Fibroblast of villous mesenchyme (primary cell): ENCODE results near the gene GM2A. TPM values are rescaled to one million over a fixed set of nuclear protein-coding genes. Genes with fewer than 3 reads are reported as not detected.
A peak's percentile ranks its signal among the peaks of the same experiment; 100 is the strongest.

Experiments
- DNase-seq: peaks from one replicate; pipeline ENCODE4 v3.0.0-alpha.2; 2010; ENCODE audit warnings: low read depth
- H3K4me3 ChIP-seq: 2 replicates; pipeline ENCODE4 v1.5.1; 2011; ENCODE audit warnings: low read depth, mild to moderate bottlenecking, low read length
- total RNA-seq: library from RNA; depleted of rRNA; stranded (reverse); fragments of >200 nt; gene quantifications from 2 replicates; pipeline ENCODE4 v1.2.3, GENCODE V29; 2012
- TF ChIP-seq, protein P1 (sequence below): IDR thresholded peaks from 2 replicates; pipeline ENCODE4 v1.5.1; 2012; ENCODE audit warnings: low read depth, mild to moderate bottlenecking, low read length; ENCODE audit not compliant: insufficient read depth

Gene GM2A
- total RNA-seq, 1 donor, result 28.1 TPM

DNA sequence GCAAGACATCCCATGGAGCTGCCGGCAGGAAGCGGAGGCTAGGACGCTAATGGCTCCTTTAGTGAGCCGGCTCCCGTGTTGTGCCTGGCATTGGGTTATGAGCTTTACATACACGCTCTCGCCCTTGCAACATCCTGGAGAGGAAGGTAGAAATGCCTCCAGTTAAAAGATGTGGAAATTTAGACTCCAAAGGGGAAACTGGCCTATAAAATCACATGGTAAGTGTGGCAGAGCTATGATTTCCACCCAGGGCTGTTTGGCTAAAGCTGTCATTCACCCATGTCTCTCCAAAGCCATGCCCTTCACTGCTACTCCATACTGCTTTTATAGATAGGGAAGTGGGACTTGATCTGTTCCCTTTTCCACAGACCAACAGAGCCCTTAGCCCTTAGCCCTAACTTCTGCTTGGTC is 5.2 kb downstream of the GM2A start:
- no peak for DNase-seq
- TF ChIP-seq, protein P1, sequence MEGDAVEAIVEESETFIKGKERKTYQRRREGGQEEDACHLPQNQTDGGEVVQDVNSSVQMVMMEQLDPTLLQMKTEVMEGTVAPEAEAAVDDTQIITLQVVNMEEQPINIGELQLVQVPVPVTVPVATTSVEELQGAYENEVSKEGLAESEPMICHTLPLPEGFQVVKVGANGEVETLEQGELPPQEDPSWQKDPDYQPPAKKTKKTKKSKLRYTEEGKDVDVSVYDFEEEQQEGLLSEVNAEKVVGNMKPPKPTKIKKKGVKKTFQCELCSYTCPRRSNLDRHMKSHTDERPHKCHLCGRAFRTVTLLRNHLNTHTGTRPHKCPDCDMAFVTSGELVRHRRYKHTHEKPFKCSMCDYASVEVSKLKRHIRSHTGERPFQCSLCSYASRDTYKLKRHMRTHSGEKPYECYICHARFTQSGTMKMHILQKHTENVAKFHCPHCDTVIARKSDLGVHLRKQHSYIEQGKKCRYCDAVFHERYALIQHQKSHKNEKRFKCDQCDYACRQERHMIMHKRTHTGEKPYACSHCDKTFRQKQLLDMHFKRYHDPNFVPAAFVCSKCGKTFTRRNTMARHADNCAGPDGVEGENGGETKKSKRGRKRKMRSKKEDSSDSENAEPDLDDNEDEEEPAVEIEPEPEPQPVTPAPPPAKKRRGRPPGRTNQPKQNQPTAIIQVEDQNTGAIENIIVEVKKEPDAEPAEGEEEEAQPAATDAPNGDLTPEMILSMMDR, result no peak
- no peak overlapping the region for H3K4me3 ChIP-seq

DNA sequence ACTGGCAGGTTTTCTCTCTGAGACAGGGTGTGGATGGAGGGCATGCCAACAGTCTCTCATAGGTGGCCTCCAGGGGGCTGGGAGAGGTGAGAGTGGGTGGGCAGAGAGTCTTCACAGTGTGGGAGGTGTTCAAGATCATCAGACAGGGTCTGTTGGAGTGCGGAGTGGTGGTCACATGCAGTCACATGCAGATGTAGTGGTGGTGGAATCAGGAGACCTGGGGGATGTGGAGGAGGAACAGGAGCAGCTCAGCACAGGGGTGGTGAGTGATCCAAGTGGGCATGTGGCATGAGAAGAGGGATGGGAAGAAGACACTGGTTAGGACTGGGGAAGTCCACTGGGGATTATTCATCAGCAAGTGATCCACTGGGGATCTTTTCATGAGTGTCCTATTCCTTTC is 5.8 kb downstream of the GM2A start:
- TF ChIP-seq, protein P1, result no peak
- DNase-seq, result no peak
- no peak overlapping the region for H3K4me3 ChIP-seq

DNA sequence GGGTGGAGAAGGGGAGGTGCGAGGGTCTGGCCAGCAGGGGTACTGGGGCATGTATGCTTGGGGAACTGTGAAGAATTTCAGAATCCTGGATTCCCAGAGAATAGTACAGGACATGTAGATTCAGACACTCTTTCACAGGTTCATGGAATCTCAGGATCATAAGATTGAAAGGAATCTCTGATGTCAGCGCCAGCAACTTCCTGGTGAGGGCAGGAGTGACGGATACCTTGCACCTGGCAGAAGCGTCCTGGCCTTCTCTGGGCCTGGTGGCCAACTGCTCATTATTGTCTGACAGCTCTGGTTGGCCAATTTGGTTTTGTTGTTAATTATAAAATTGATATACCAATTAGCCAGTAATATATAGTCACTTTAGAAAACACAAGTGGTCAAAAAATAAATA is 6.9 kb downstream of the GM2A start:
- DNase-seq, result no peak
- H3K4me3 ChIP-seq, result no peak overlapping the region
- TF ChIP-seq, protein P1, result no peak

DNA sequence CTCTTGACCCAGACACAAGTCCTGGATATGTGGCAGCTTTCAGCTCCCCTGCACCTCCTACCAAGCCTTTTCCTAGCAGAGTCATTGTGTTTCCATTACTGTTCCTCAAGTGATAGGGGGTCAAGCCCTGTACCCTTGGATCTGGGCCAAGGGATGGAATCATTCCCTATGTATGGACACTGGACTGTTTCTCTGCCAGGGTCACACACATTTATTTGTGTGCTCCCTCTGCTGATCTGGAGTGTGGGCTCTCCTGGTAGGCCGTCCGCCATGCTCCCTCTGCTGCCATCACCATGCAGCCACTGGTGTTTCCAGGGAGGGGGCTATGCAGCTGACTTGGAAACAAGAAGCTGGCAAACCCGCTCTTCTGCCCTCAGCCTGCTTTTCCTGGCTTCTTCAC is 9.5 kb downstream of the GM2A start:
- TF ChIP-seq, protein P1, result no peak
- no peak for DNase-seq
- no peak overlapping the region for H3K4me3 ChIP-seq

DNA sequence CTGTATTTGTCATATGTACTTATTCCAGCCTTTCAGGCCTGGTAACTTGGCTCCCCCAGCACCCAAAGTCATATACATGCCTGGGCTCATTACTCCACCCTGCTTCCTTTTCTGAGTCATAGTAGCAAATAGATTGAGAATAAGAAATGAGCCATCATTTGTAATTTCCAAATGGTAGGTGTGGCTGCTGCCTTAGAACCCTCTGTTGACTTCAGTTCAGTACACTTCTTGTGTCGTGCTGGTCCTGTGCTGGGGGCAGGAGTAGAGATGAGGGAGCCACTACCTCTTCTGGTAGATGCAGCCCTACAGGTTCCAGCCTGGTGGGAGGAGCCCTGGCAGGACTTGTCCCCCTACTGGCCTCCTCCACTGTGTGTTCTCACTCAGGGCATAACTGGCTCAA is 11.1 kb downstream of the GM2A start:
- DNase-seq, result peak; percentile 10
- TF ChIP-seq, protein P1, result no peak
- H3K4me3 ChIP-seq, result no peak overlapping the region

DNA sequence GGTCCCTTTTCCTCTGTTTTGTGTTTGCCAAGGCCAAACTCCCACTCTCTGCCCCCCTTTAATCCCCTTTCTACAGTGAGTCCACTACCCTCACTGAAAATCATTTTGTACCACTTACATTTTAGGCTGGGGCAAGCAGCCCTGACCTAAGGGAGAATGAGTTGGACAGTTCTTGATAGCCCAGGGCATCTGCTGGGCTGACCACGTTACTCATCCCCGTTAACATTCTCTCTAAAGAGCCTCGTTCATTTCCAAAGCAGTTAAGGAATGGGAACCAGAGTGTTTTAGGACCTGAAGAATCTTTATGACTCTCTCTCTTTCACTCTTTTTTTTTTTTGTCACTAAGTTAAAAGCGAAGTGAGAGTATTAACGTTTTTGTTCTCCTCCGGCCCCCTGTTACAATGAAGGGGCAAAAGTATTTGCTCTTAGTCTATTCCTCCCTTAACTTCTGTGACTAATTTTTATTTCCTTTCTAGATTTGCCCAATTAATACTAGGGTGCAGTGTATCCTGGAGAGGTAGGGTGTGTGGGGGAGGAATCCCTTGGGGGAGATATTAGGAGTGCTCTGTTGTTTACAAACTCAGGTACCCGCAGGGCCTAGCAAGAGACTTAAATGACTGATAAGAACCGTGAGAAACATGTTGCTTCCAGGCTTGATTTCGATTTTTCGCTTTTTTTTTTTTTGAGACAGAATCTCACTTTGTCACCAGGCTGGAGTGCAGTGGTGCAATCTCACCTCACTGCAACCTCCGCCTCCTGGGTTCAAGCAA is 14.7 kb downstream of the GM2A start:
- no peak overlapping the region for H3K4me3 ChIP-seq
- no peak for DNase-seq
- TF ChIP-seq, protein P1, result no peak

DNA sequence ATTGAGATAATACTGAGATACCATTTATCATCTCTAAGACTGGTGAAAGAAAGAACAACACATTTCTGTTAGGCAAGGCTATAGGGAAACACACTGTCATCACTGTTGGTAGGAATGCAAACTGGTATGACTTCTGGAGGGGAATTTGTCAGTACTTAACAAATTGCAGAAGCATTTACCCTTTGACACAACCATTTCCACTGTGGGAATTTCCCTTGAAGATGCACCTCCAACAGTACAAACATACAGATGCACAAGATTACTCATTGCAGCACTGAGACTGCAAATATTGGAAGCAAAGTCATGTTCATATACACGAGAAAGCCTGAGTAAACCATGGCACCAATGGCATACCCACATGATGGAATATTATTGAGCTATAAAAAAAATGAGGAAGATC is 17.6 kb downstream of the GM2A start:
- TF ChIP-seq, protein P1, result no peak
- peak; percentile 61 for DNase-seq
- no peak overlapping the region for H3K4me3 ChIP-seq
